HEK293 (cell line): ENCODE results near the gene ZNRF2.

ENCODE experiments used
- CTCF ChIA-PET: fragments of 350-600 bp; formaldehyde crosslinking; extraction: SDS; loops from one replicate; lab custom pipeline; 2021; ENCODE audit warnings: antibody characterized with exemption; lab: Yijun Ruan, JAX
- POLR2A ChIA-PET: fragments of 300-600 bp; formaldehyde crosslinking; extraction: SDS; loops from one replicate; lab custom pipeline; 2020; ENCODE audit warnings: antibody characterized with exemption, inconsistent platforms; lab: Yijun Ruan, JAX
- H3K27ac ChIP-seq: fragments of 200-500 bp; sonication (Bioruptor generic); 2 replicates; pipeline ENCODE4 v1.5.1; 2014; ENCODE audit warnings: low read depth, low read length, control low read depth, inconsistent platforms; ENCODE audit errors: extremely low read depth
- H3K36me3 ChIP-seq, 2 experiments: fragments of 200-500 bp in 1 of 2; sonication (Bioruptor generic) in 1 of 2; 1 replicate in 1 of 2; 2 replicates in 1 of 2; pipeline ENCODE4 v1.5.1; 2014 to 2017; ENCODE audit warnings: inconsistent platforms in 2 of 2, low read length in 2 of 2; ENCODE audit not compliant: control insufficient read depth in 2 of 2, insufficient read depth in 1 of 2
- H3K4me1 ChIP-seq: fragments of 200-500 bp; sonication (Bioruptor generic); 2 replicates; pipeline ENCODE4 v1.5.1; 2014; ENCODE audit warnings: mild to moderate bottlenecking, low read length, inconsistent platforms; ENCODE audit not compliant: control insufficient read depth, insufficient read depth
- H3K4me3 ChIP-seq: 2 replicates; pipeline ENCODE4 v1.5.1; 2011; ENCODE audit warnings: low read depth, mild to moderate bottlenecking, control low read depth, low read length, moderate library complexity
- H3K9me3 ChIP-seq: fragments of 200-500 bp; sonication (Bioruptor generic); 2 replicates; pipeline ENCODE4 v1.5.1; 2014; ENCODE audit warnings: low read depth, low read length, inconsistent platforms; ENCODE audit not compliant: control insufficient read depth, insufficient read depth
- KLF16 ChIP-seq: fragments of 450-650 bp; formaldehyde crosslinking; IDR thresholded peaks from 2 replicates; pipeline ENCODE4 v1.5.1; 2017; ENCODE audit warnings: missing biosample characterization, missing genetic modification characterization
- MEIS1 ChIP-seq: sonication (generic); formaldehyde crosslinking; IDR thresholded peaks from 2 replicates; pipeline ENCODE4 v1.8.1; 2022; ENCODE audit warnings: missing genetic modification reagents, mild to moderate bottlenecking, borderline replicate concordance
- PRDM2 ChIP-seq: fragments of 450-650 bp; formaldehyde crosslinking; IDR thresholded peaks from 2 replicates; pipeline ENCODE4 v1.5.1; 2016; ENCODE audit warnings: missing biosample characterization, missing genetic modification characterization, borderline replicate concordance
- ZBTB44 ChIP-seq: fragments of 450-650 bp; IDR thresholded peaks from 2 replicates; pipeline ENCODE4 v1.5.1; 2018; ENCODE audit warnings: missing biosample characterization, mild to moderate bottlenecking, missing genetic modification characterization
- ZFP69B ChIP-seq: fragments of 450-650 bp; formaldehyde crosslinking; IDR thresholded peaks from 2 replicates; pipeline ENCODE4 v1.5.1; 2016; ENCODE audit warnings: missing biosample characterization, missing genetic modification characterization
- ZNF211 ChIP-seq: fragments of 450-650 bp; formaldehyde crosslinking; IDR thresholded peaks from 2 replicates; pipeline ENCODE4 v1.5.1; 2016; ENCODE audit warnings: low read depth, missing biosample characterization, missing genetic modification characterization
- ZNF214 ChIP-seq: fragments of 450-650 bp; formaldehyde crosslinking; IDR thresholded peaks from 2 replicates; pipeline ENCODE4 v1.5.1; 2017; ENCODE audit warnings: missing biosample characterization, mild to moderate bottlenecking, missing genetic modification characterization, borderline replicate concordance
- ZNF223 ChIP-seq: fragments of 450-650 bp; formaldehyde crosslinking; IDR thresholded peaks from 2 replicates; pipeline ENCODE4 v1.5.1; 2016; ENCODE audit warnings: missing biosample characterization, missing genetic modification characterization
- ZNF324 ChIP-seq: fragments of 450-650 bp; formaldehyde crosslinking; IDR thresholded peaks from 2 replicates; pipeline ENCODE4 v1.5.1; 2016; ENCODE audit warnings: missing biosample characterization, missing genetic modification characterization
- ZNF350 ChIP-seq: fragments of 450-650 bp; formaldehyde crosslinking; IDR thresholded peaks from 2 replicates; pipeline ENCODE4 v1.5.0; 2017; ENCODE audit warnings: missing biosample characterization, mild to moderate bottlenecking, missing genetic modification characterization
- ZNF404 ChIP-seq: fragments of 450-650 bp; formaldehyde crosslinking; IDR thresholded peaks from 2 replicates; pipeline ENCODE4 v1.5.1; 2017; ENCODE audit warnings: missing biosample characterization, missing genetic modification characterization
- ZNF529 ChIP-seq: fragments of 450-650 bp; formaldehyde crosslinking; IDR thresholded peaks from 2 replicates; pipeline ENCODE4 v1.5.1; 2017; ENCODE audit warnings: missing genetic modification characterization, missing biosample characterization; ENCODE audit not compliant: insufficient replicate concordance
- ZNF530 ChIP-seq: fragments of 450-650 bp; formaldehyde crosslinking; IDR thresholded peaks from 2 replicates; pipeline ENCODE4 v1.5.1; 2016; ENCODE audit warnings: low read depth, missing biosample characterization, missing genetic modification characterization
- ZNF791 ChIP-seq: fragments of 450-650 bp; formaldehyde crosslinking; IDR thresholded peaks from 2 replicates; pipeline ENCODE4 v1.5.1; 2016; ENCODE audit warnings: missing biosample characterization, missing genetic modification characterization
- ZNF830 ChIP-seq: fragments of 450-650 bp; IDR thresholded peaks from 2 replicates; pipeline ENCODE4 v1.5.0; 2018; ENCODE audit warnings: missing biosample characterization, missing genetic modification characterization, low read depth, mild to moderate bottlenecking, moderate library complexity
- ZSCAN4 ChIP-seq: fragments of 450-650 bp; formaldehyde crosslinking; IDR thresholded peaks from 2 replicates; pipeline ENCODE4 v1.5.1; 2017; ENCODE audit warnings: missing biosample characterization, missing genetic modification characterization
- TF ChIP-seq, protein P1 (sequence below): fragments of 450-650 bp; formaldehyde crosslinking; IDR thresholded peaks from 2 replicates; pipeline ENCODE4 v1.5.1; 2016; ENCODE audit warnings: missing biosample characterization, missing genetic modification characterization

The ZNRF2 gene

DNA sequence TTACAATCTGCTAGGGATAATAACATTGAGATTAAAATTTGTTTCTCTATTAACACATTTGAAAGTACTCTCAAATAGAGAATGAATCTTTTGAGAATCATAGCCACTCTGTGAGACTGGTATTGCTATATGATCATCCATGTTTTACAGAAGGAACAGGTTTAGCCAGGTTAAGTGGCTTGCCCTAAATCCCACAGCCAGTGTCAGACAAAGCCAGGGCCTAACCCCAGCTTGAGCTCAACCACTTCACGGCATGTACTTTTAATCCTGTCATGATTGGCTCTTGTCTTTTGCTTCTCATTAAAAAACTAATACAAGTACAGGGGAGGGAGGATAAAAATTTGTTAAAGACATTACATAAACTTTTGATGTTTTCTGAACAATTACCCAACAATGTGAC lies 3.8 kb upstream of the ZNRF2 start:
- H3K36me3 ChIP-seq, result no peaks in the 10 kb centered on the region
- TF ChIP-seq KLF16 (tag by site-specific recombination) (no peak), ZNF791 (no peak), ZNF529 (tag by site-specific recombination) (no peak), ZFP69B (tag by site-specific recombination) (no peak), ZSCAN4 (tag by site-specific recombination) (no peak), ZNF214 (tag by site-specific recombination) (no peak)
- TF ChIP-seq, all 188 proteins: peak for 0
- ChIA-PET POLR2A (no interaction called here), CTCF (interaction anchor here (0.5 kb wide), 1 partner anchor 113 kb away, joined by 3 read pairs; no protein-coding TSS in a partner anchor)
- no peaks in the 10 kb centered on the region for H3K4me1 ChIP-seq
- H3K27ac ChIP-seq, result no peak overlapping the region
- H3K4me3 ChIP-seq, result no peak overlapping the region
- H3K9me3 ChIP-seq, result no peaks in the 10 kb centered on the region

- H3K4me1 ChIP-seq, result no peaks in the 10 kb centered on the region
- H3K4me3 ChIP-seq, result no peak overlapping the region
- no peaks in the 10 kb centered on the region for H3K36me3 ChIP-seq
- ChIA-PET CTCF (interaction anchor here (0.7 to 1.2 kb wide), 2 partner anchors 55 to 351 kb away, joined by 3 to 4 read pairs; no protein-coding TSS in a partner anchor), POLR2A (no interaction called here)
- H3K9me3 ChIP-seq, result no peaks in the 10 kb centered on the region
- no peak overlapping the region for H3K27ac ChIP-seq
- TF ChIP-seq MEIS1 (no peak), ZNF223 (tag by site-specific recombination) (no peak), ZNF530 (no peak), ZNF350 (tag by site-specific recombination) (no peak), PRDM2 (tag by site-specific recombination) (no peak), ZNF211 (no peak), ZBTB44 (tag by site-specific recombination) (no peak), ZNF404 (tag by site-specific recombination) (no peak), ZNF324 (tag by site-specific recombination) (no peak), ZNF830 (tag by site-specific recombination) (no peak)
- TF ChIP-seq, protein P1, sequence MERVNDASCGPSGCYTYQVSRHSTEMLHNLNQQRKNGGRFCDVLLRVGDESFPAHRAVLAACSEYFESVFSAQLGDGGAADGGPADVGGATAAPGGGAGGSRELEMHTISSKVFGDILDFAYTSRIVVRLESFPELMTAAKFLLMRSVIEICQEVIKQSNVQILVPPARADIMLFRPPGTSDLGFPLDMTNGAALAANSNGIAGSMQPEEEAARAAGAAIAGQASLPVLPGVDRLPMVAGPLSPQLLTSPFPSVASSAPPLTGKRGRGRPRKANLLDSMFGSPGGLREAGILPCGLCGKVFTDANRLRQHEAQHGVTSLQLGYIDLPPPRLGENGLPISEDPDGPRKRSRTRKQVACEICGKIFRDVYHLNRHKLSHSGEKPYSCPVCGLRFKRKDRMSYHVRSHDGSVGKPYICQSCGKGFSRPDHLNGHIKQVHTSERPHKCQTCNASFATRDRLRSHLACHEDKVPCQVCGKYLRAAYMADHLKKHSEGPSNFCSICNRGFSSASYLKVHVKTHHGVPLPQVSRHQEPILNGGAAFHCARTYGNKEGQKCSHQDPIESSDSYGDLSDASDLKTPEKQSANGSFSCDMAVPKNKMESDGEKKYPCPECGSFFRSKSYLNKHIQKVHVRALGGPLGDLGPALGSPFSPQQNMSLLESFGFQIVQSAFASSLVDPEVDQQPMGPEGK (tag by site-specific recombination), result no peak
Observed at GRCh38 chr7:30281263-30281662, 3.1 kb upstream of the ZNRF2 start.
